Tibial nerve (tissue), 4 donors: ENCODE data around the gene ELMO3.

ENCODE experiments used
- CTCF ChIP-seq, 5 experiments: fragments of 200-600 bp in 3 of 5; fragments of 450-650 bp in 2 of 5; sonication (generic) in 3 of 5; IDR thresholded peaks; one replicate each; pipeline ENCODE4 v1.5.1; 2016 to 2019; ENCODE audit warnings: antibody characterized with exemption in 5 of 5, mild to moderate bottlenecking in 3 of 5, moderate library complexity in 2 of 5
- EP300 ChIP-seq, 2 donors: sonication (generic); formaldehyde crosslinking; IDR thresholded peaks; one replicate each; pipeline ENCODE4 v1.6.1; 2017; ENCODE audit warnings: antibody characterized with exemption in 2 of 2, mild to moderate bottlenecking in 1 of 2
- POLR2A ChIP-seq, 2 donors: fragments of 450-650 bp; IDR thresholded peaks; one replicate each; pipeline ENCODE4 v1.6.1; 2017; ENCODE audit warnings: antibody characterized with exemption in 2 of 2, mild to moderate bottlenecking in 2 of 2, moderate library complexity in 2 of 2

GRCh38 chr16:67230809-67231660 lies 32.1 kb downstream of the ELMO3 start:
- no peak for TF ChIP-seq EP300 (IDR thresholded peaks at IDR 0.05)
- no peak for TF ChIP-seq CTCF (IDR thresholded peaks at IDR 0.05)
- TF ChIP-seq POLR2A (IDR thresholded peaks at IDR 0.05), result no peak
